GM12878 (cell line): ENCODE data around the gene FOXK2. TPM values are rescaled to one million over a fixed set of nuclear protein-coding genes. Genes with fewer than 3 reads are reported as not detected.

Experiments used
- ATF7 ChIP-seq: fragments of 450-650 bp; IDR thresholded peaks from 2 replicates; pipeline ENCODE4 v1.6.1; 2016; ENCODE audit warnings: low read depth, mild to moderate bottlenecking
- BHLHE40 ChIP-seq, 2 experiments: fragments of 450-650 bp in 1 of 2; IDR thresholded peaks; 2 replicates each; pipeline ENCODE4 v1.6.1; 2011 to 2017; ENCODE audit warnings: low read depth in 2 of 2, borderline replicate concordance in 1 of 2, improper control_type of control experiment in 1 of 2, low read length in 1 of 2, mild to moderate bottlenecking in 1 of 2
- EGR1 ChIP-seq, 2 experiments: IDR thresholded peaks; 1 replicate in 1 of 2; 2 replicates in 1 of 2; pipeline ENCODE4 v1.6.1; 2011 to 2012; ENCODE audit warnings: low read depth in 2 of 2, low read length in 2 of 2, borderline replicate concordance in 1 of 2, mild to moderate bottlenecking in 1 of 2, moderate library complexity in 1 of 2
- FOS ChIP-seq: IDR thresholded peaks from 3 replicates; pipeline ENCODE4 v1.6.1; 2011; ENCODE audit warnings: borderline replicate concordance; ENCODE audit not compliant: insufficient read length; ENCODE audit errors: extremely low read depth
- GATAD2B ChIP-seq: fragments of 450-650 bp; conservative IDR thresholded peaks from 2 replicates; pipeline ENCODE4 v1.6.1; 2017; ENCODE audit warnings: low read depth, mild to moderate bottlenecking, moderate library complexity
- KLF5 ChIP-seq: fragments of 450-650 bp; IDR thresholded peaks from 2 replicates; pipeline ENCODE4 v1.6.1; 2014; ENCODE audit warnings: mild to moderate bottlenecking; ENCODE audit not compliant: partially characterized antibody
- LARP7 ChIP-seq: fragments of 450-650 bp; IDR thresholded peaks from 2 replicates; pipeline ENCODE4 v1.6.1; 2017; ENCODE audit warnings: mild to moderate bottlenecking
- MTA2 ChIP-seq: fragments of 450-650 bp; IDR thresholded peaks from 2 replicates; pipeline ENCODE4 v1.6.1; 2016; ENCODE audit warnings: low read depth, mild to moderate bottlenecking, moderate library complexity
- MXI1 ChIP-seq: fragments of 150-350 bp; IDR thresholded peaks from 2 replicates; pipeline ENCODE4 v1.6.1; 2011; ENCODE audit warnings: low read depth, mild to moderate bottlenecking, inconsistent platforms, low read length, improper control_type of control experiment
- NBN ChIP-seq: fragments of 450-650 bp; IDR thresholded peaks from 2 replicates; pipeline ENCODE4 v1.6.1; 2016
- NRF1 ChIP-seq: conservative IDR thresholded peaks from 2 replicates; pipeline ENCODE4 v1.6.1; 2011; ENCODE audit warnings: mild to moderate bottlenecking, low read depth, low read length, improper control_type of control experiment
- POLR2AphosphoS5 ChIP-seq: IDR thresholded peaks from 2 replicates; pipeline ENCODE4 v1.6.1; 2011; ENCODE audit warnings: mild to moderate bottlenecking, low read length, inconsistent platforms
- RAD51 ChIP-seq: fragments of 450-650 bp; IDR thresholded peaks from 2 replicates; pipeline ENCODE4 v1.6.1; 2016; ENCODE audit warnings: moderate library complexity, mild to moderate bottlenecking, inconsistent platforms
- RB1 ChIP-seq: fragments of 450-650 bp; formaldehyde crosslinking; IDR thresholded peaks from 2 replicates; pipeline ENCODE4 v1.6.1; 2017; ENCODE audit warnings: mild to moderate bottlenecking, borderline replicate concordance
- RELA ChIP-seq: fragments of 450-650 bp; IDR thresholded peaks from 2 replicates; pipeline ENCODE4 v1.8.0; 2014; ENCODE audit warnings: borderline replicate concordance; ENCODE audit not compliant: partially characterized antibody
- TBL1XR1 ChIP-seq: IDR thresholded peaks from 2 replicates; pipeline ENCODE4 v1.6.1; 2012; ENCODE audit warnings: low read depth, low read length, improper control_type of control experiment
- ZNF217 ChIP-seq: fragments of 450-650 bp; IDR thresholded peaks from 2 replicates; pipeline ENCODE4 v1.6.1; 2017; ENCODE audit warnings: antibody characterized with exemption, mild to moderate bottlenecking
- ZSCAN29 ChIP-seq: fragments of 450-650 bp; IDR thresholded peaks from 2 replicates; pipeline ENCODE4 v1.6.1; 2017; ENCODE audit warnings: mild to moderate bottlenecking, moderate library complexity
- polyA plus RNA-seq, 11 experiments: library from polyadenylated mRNA; depleted of rRNA in 4 of 11; unstranded in 6 of 11; stranded (reverse) in 5 of 11; fragments of >200 nt; fragmentation: Nextera tagmentation in 4 of 11; fragmentation: Illumina TruSeq in 1 of 11; extraction: Ambion mirVana in 4 of 11; extraction: Trizol in 1 of 11; gene quantifications; 1 replicate in 1 of 11; 2 replicates in 10 of 11; pipeline versions ENCODE4 v1.2.1 to v1.2.3, GENCODE V29; 2011 to 2016; ENCODE audit warnings: inconsistent platforms in 2 of 11, missing spikeins in 2 of 11, low read depth in 1 of 11
- total RNA-seq, 4 experiments: library from RNA; depleted of rRNA in 3 of 4; stranded (reverse); fragments of >200 nt in 3 of 4; fragmentation: Illumina TruSeq in 1 of 4; extraction: Trizol in 1 of 4; gene quantifications; 2 replicates each; pipeline versions ENCODE4 v1.2.1 to v1.2.3, GENCODE V29; 2013 to 2021
- TF ChIP-seq, protein P1 (sequence below): IDR thresholded peaks from 2 replicates; pipeline ENCODE4 v1.6.1; 2011; ENCODE audit warnings: low read depth, low read length, improper control_type of control experiment, borderline replicate concordance
- TF ChIP-seq, protein P2 (sequence below): IDR thresholded peaks from 2 replicates; pipeline ENCODE4 v1.6.1; 2011; ENCODE audit warnings: borderline replicate concordance, low read depth, mild to moderate bottlenecking, moderate library complexity, mixed read lengths, low read length; ENCODE audit not compliant: insufficient read depth; ENCODE audit errors: extremely low read length
- TF ChIP-seq, protein P3 (sequence below): IDR thresholded peaks from 2 replicates; pipeline ENCODE4 v1.6.1; 2012; ENCODE audit warnings: low read depth, low read length, improper control_type of control experiment
- TF ChIP-seq, protein P4 (sequence below): fragments of 450-650 bp; IDR thresholded peaks from 2 replicates; pipeline ENCODE4 v1.6.1; 2014; ENCODE audit warnings: mild to moderate bottlenecking
- TF ChIP-seq, protein P5 (sequence below): fragments of 450-650 bp; conservative IDR thresholded peaks from 2 replicates; pipeline ENCODE4 v1.6.1; 2017; ENCODE audit warnings: mild to moderate bottlenecking, moderate library complexity

The FOXK2 gene
- total and polyA plus RNA-seq, 10 of the 15 experiments (the other 5 are each of a cell fraction or from before 2014, with no cell fraction given) = 2.4 to 56.8 (median 34.4) TPM

DNA sequence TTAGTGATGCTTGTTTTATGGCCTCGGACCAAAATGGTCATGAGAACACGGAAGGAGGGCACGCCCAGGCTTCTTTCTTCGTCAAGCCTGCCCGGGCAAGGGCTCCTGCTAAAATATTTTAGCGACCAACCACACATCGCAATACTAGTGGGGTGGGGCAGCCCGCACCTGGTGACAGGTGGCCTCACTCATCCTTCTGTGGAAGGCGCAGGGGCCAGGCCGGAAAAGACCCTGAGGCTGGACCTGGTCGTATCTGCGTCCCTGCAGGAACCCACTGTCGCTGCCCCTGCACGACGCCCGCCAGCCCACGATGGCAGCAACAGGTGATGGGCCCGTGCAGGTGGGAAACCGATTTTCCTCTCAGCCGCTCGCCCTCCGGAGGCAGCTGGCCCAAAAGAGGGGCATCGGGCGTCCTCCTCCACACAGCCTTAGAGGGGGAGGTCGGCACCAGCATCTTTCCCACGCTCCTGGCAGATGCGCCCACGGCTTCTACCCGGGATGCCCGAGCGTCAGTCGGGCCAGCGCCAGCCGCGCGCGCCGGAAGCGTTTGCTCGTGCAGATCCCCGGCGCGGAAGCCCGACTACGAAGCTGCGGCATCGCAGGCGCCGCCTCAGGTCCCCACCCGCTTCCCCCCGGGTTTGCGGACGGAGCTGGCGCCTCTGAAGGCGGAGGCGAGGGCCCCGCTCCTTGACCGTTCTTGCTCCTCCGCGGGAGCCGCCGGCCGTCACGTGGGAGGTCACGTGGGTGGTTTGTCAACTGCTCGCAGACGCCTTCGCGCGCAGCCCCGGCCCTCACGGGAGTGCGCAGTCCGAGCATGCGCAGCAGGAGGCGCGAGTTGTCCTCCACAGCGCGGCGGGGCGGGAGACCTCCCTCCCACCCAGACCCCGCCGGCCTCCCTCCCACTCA, 22.8 kb upstream of the FOXK2 start (continued):
- peak; percentile 49; the same call in 1 of the 2 replicates for TF ChIP-seq MXI1
- TF ChIP-seq GATAD2B = peak; percentile 53
- TF ChIP-seq TBL1XR1 = peak; percentile 30; the same call in 1 of the 2 replicates
- TF ChIP-seq, protein P1, sequence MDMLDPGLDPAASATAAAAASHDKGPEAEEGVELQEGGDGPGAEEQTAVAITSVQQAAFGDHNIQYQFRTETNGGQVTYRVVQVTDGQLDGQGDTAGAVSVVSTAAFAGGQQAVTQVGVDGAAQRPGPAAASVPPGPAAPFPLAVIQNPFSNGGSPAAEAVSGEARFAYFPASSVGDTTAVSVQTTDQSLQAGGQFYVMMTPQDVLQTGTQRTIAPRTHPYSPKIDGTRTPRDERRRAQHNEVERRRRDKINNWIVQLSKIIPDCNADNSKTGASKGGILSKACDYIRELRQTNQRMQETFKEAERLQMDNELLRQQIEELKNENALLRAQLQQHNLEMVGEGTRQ = peak; percentile 98
- no peak for TF ChIP-seq ZSCAN29
- TF ChIP-seq, protein P2, sequence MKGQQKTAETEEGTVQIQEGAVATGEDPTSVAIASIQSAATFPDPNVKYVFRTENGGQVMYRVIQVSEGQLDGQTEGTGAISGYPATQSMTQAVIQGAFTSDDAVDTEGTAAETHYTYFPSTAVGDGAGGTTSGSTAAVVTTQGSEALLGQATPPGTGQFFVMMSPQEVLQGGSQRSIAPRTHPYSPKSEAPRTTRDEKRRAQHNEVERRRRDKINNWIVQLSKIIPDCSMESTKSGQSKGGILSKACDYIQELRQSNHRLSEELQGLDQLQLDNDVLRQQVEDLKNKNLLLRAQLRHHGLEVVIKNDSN = peak; percentile 99
- TF ChIP-seq, protein P3, sequence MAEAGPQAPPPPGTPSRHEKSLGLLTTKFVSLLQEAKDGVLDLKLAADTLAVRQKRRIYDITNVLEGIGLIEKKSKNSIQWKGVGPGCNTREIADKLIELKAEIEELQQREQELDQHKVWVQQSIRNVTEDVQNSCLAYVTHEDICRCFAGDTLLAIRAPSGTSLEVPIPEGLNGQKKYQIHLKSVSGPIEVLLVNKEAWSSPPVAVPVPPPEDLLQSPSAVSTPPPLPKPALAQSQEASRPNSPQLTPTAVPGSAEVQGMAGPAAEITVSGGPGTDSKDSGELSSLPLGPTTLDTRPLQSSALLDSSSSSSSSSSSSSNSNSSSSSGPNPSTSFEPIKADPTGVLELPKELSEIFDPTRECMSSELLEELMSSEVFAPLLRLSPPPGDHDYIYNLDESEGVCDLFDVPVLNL = 0 out of 2 replicates have a peak, but pooled peaks have one; percentile 48
- TF ChIP-seq, protein P4, sequence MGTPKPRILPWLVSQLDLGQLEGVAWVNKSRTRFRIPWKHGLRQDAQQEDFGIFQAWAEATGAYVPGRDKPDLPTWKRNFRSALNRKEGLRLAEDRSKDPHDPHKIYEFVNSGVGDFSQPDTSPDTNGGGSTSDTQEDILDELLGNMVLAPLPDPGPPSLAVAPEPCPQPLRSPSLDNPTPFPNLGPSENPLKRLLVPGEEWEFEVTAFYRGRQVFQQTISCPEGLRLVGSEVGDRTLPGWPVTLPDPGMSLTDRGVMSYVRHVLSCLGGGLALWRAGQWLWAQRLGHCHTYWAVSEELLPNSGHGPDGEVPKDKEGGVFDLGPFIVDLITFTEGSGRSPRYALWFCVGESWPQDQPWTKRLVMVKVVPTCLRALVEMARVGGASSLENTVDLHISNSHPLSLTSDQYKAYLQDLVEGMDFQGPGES = peak; percentile 66; the same call in 1 of the 2 replicates
- TF ChIP-seq ZNF217 = no peak
- peak; percentile 77 to 95; a peak in 3 of 4 replicates for TF ChIP-seq BHLHE40 (IDR thresholded peaks at IDR 0.05; ENCODE audit: borderline replicate concordance in 1 of 2, low read depth in 2 of 2, low read length in 1 of 2)
- no peak for TF ChIP-seq ATF7
- peak; percentile 38; the same call in 1 of the 2 replicates for TF ChIP-seq NBN
- TF ChIP-seq RB1 = peak; percentile 52; the same call in 1 of the 2 replicates
- peak; percentile 63; the same call in 1 of the 2 replicates for TF ChIP-seq LARP7
- peak; percentile 69 for TF ChIP-seq NRF1
- TF ChIP-seq MTA2 = no peak
- peak; percentile 95 for TF ChIP-seq RELA
- TF ChIP-seq KLF5 = peak; percentile 50
- TF ChIP-seq EGR1 (IDR thresholded peaks at IDR 0.05; ENCODE audit: borderline replicate concordance in 1 of 2, low read depth in 2 of 2, low read length in 2 of 2) = peak in 1 of 2 experiments; percentile 43; a peak in 1 of 3 replicates
- TF ChIP-seq, protein P5, sequence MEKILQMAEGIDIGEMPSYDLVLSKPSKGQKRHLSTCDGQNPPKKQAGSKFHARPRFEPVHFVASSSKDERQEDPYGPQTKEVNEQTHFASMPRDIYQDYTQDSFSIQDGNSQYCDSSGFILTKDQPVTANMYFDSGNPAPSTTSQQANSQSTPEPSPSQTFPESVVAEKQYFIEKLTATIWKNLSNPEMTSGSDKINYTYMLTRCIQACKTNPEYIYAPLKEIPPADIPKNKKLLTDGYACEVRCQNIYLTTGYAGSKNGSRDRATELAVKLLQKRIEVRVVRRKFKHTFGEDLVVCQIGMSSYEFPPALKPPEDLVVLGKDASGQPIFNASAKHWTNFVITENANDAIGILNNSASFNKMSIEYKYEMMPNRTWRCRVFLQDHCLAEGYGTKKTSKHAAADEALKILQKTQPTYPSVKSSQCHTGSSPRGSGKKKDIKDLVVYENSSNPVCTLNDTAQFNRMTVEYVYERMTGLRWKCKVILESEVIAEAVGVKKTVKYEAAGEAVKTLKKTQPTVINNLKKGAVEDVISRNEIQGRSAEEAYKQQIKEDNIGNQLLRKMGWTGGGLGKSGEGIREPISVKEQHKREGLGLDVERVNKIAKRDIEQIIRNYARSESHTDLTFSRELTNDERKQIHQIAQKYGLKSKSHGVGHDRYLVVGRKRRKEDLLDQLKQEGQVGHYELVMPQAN = peak; percentile 51; the same call in 1 of the 2 replicates
- peak; percentile 87 for TF ChIP-seq FOS
- peak; percentile 64; the same call in 1 of the 2 replicates for TF ChIP-seq POLR2AphosphoS5
- peak; percentile 99 for TF ChIP-seq RAD51
